Stimulated activated CD8-positive, alpha-beta memory T cell treated with anti-CD3 and anti-CD28 coated beads, Interleukin-4, amount 100 ng/mL, for 1 hour (primary cell): Measurements from ENCODE around the gene TPRKB.
"Not testable (repeated sequence)": the region's sequence is repeated elsewhere in the genome, so short reads cannot be mapped to it uniquely, and the experiment has no call there.

Experiments
- DNase-seq, 2 donors: peaks; one replicate each; pipeline ENCODE4 v3.0.0-alpha.2; 2020; ENCODE audit warnings: low read depth in 2 of 2, low spot score in 1 of 2

Gene TPRKB

GRCh38 chr2:73700661-73701447 is 36.3 kb downstream of the TPRKB start:
- DNase-seq = no peak

- no peak for DNase-seq
These were observed 37.0 kb downstream of the TPRKB start for GRCh38 chr2:73700131-73700611.

GRCh38 chr2:73699437-73699836 is 37.7 kb downstream of the TPRKB start:
- no peak for DNase-seq

- DNase-seq = no peak
These were observed 39.0 kb downstream of the TPRKB start for GRCh38 chr2:73698101-73698500.

- DNase-seq = no peak
These were observed 39.5 kb downstream of the TPRKB start for GRCh38 chr2:73697606-73698005.

- not testable (repeated sequence) for DNase-seq
These were observed 40.2 kb downstream of the TPRKB start for GRCh38 chr2:73696985-73697384.

- not testable (repeated sequence) for DNase-seq
These were observed 40.6 kb downstream of the TPRKB start for GRCh38 chr2:73696521-73696920.

GRCh38 chr2:73690372-73691088 is 46.6 kb downstream of the TPRKB start:
- DNase-seq = not testable (repeated sequence)

GRCh38 chr2:73688494-73688893 is 48.7 kb downstream of the TPRKB start:
- not testable (repeated sequence) for DNase-seq

- DNase-seq = no peak
These were observed 51.2 kb downstream of the TPRKB start for GRCh38 chr2:73685764-73686438.

- DNase-seq = not testable (repeated sequence)
These were observed 52.2 kb downstream of the TPRKB start for GRCh38 chr2:73684905-73685304.

- DNase-seq = not testable (repeated sequence)
These were observed 52.8 kb downstream of the TPRKB start for GRCh38 chr2:73684325-73684724.

- not testable (repeated sequence) for DNase-seq
These were observed 57.1 kb downstream of the TPRKB start for GRCh38 chr2:73679951-73680571.
